GM18870 (cell line): ENCODE measurements around the gene KYAT1.
"Not testable (repeated sequence)": the region's sequence is repeated elsewhere in the genome, so short reads cannot be mapped to it uniquely, and the experiment has no call there.

ENCODE experiments used
- ATAC-seq: cut with Tn5 transposase; IDR thresholded peaks from one replicate; pipeline ENCODE4 v1.9.1; 2021; ENCODE audit warnings: moderate library complexity; ENCODE audit not compliant: unreplicated experiment

KYAT1 gene

DNA sequence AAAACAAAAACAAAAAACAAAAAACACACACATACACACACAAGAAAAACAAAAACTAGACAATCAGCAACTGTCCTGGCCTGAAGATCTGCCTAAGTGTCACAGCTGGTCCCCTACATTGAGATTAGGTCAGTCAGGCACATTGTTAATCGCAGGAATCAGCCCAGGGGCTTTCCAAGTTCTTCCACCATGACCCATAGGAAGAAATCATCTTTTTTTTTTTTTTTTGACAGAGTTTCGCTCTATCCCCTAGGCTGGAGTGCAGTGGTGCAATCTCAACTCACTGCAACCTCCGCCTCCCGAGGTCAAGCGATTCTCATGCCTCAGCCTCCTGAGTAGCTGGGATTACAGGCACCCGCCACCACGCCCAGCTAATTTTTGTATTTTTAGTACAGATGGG, 38.6 kb downstream of the KYAT1 start:
- not testable (repeated sequence) for ATAC-seq

DNA sequence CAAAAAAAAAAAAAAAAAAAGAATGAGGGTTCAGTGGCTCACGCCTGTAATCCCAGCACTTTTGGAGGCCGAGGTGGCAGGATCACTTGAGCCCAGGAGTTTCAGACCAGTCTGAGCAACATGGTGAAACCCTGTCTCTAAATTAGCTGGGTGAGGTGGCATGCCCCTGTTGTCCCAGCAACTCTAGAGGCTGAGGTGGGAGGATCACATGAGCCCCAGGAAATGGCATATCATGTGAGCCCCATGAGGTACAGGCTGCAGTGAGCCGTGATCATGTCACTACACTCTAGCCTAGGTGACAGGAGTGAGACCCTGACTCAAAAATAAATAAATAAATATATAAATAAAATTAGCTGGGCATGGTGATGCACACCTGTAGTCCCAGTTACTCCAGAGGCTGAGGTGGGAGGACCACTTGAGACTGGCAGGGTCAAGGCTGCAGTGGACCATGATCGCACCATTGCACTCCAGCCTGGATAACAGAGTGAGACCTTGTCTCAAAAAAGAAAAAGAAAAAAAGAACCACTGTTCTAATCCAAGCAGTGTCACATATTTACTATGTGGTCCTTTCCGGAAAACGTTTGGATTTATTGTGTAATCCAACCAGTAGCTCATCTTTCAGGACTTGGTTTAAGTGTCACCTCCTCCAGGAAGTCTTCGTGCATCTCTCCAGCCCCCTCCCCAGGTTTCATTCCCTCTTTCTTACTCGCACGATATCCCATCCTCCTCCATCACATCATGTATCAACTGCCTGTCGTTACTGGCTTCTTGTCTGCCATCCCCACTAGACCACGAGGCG, 39.9 kb downstream of the KYAT1 start:
- ATAC-seq = no peak

GRCh38 chr9:128840524-128840923, 41.2 kb downstream of the KYAT1 start:
- no peak for ATAC-seq

DNA sequence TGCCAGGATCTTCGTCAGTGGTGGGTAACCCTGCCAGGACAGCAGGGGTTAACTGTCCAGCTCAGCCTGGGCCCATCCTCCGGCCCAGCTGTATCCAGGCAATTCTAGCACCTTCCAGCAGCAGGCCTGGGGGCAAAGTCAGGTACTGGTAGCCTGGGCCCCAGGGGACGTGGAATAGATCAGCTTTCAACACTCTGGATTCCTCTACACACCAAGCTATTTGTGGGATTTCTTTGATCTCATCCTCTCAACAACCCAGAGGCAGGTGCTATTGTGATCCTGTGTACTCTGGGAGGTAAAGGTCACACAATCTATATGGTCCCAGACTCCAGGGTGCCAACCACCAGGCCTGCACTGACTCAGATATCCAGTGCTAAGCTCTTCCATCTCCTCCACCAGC, 43.4 kb downstream of the KYAT1 start:
- ATAC-seq = no peak

DNA sequence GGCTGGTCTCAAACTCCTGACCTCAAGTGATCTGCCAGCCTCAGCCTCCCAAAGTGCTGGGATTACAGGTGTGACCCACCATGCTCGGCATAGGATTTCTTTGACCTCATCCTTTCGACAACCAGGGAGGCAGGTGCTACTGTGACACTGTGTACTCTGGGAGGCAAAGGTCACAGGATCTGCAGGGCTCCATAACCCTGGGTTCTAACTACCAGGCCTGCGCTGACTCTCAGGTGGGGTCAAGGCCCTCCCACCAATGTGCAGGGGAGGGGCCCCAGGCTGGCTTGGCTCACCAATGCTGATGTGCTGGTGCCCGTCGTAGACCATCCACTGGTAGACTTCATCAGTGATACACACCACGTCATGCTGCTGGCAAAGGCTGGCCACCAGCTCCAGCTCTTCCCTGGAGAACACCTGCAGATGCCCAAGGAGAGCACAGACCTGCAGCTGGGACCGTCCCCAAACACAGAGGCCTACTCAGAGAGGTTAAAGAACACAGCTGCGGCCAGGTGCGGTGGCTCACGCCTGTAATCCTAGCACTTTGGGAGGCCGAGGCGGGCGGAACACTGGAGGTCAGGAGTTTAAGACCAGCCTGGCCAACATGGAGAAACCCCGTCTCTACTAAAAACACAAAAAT, 45.1 kb downstream of the KYAT1 start:
- no peak for ATAC-seq

DNA sequence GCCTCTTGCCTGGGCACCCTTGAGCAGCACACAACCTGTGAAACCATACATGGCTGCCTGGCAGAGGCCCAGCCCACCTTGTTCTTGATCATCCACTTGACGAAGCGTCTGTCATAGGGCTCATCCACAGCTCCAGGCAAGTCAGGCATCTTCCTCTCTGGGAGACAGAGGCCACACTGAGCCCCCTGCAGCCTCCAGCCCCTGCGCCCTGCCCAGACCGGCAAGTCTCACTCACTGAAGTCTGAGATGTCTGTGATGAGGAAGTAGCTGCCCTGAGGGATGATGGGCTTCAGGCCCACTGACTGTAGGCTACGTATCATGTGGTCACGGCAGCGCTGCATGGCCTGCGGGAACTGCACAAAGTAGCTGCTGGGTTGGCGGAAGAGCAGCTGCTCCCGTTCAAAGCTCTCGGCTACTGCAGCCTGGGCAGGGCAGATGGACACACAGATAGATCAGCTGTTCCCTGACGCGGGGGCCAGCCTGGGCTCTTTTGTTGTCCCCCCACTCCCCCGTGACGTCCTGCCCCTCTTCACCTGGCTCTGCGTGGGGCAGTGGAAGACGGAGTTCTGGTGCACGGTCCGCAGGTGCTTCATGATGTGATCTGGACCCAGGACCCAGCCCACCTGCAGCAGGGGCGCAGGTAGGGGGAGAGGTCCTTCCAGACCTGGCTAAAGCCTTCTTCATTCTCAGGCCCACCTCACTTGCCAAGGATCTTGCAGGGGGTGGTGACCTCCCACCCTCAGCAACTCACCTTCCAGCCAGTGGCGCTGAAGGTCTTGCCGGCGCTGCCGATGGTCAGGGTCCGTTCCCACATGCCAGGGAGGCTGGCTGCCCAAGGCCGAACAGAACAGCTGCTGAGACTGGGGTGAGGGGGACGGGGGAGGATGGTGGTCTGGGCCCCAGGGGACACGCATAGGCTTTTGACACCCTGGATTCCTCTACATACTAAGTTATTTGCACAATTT, 46.2 kb downstream of the KYAT1 start:
- ATAC-seq = no peak

DNA sequence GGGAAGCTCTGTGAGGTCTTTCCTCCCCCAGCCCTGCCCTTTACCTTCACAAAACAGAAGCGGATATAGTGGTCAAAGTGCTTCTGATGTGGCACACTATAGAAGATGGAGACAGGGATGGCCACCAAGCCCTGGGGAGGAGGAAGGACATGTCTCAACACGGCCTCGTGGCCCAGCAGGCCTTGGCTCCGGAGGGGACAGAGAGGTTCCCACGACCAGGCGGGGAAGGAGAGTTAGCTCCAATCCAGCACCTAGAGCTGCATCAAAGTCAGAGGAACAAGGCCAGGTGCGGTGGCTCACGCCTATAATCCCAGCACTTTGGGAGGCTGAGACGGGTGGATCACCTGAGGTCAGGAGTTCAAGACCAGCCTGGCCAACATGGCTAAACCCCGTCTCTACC, 48.1 kb downstream of the KYAT1 start:
- no peak for ATAC-seq

DNA sequence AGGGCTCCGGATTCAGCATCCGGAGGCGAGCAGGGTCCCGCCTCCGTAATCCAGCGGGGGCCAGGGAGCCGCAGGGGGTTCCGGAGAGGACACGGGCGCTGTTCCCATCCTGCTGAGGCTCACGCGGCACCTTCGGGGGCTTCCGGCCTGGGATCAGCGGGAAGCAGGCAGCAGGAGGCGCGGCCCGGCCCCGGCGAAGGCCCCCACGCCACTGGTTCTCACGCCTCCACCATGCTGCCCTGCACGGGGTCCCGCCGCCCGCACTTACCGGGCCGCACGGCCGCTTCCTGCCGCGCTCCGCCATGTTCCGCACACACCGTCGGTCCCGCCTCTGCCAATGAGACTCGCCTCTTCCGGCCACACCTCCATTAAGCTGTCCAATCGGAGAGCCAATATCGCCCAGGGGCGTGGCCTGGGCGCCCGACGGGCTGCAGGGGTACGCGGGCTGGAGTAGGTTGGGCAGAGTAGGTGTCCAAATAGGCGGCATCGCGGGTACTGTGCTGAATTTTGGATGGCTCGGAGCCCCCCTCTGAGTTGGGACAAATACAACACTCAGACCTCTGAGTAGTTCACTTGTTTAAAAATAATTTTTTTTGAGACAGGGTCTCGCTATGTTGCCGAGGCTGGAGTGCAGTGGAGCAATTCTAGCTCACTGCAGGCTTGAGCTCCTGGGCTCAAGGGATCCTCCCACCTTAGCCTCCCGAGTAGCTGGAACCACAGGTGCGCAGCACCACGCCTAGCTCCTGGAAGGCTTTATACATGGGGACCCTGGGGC, 52.1 kb downstream of the KYAT1 start, which contains the start of gene SPOUT1:
Gene SPOUT1, minus strand, starts transcription at position 318 of the 775 bp plus-strand sequence. Its CDS starts 14 bp downstream, at position 304.
- ATAC-seq = peak; percentile 82

DNA sequence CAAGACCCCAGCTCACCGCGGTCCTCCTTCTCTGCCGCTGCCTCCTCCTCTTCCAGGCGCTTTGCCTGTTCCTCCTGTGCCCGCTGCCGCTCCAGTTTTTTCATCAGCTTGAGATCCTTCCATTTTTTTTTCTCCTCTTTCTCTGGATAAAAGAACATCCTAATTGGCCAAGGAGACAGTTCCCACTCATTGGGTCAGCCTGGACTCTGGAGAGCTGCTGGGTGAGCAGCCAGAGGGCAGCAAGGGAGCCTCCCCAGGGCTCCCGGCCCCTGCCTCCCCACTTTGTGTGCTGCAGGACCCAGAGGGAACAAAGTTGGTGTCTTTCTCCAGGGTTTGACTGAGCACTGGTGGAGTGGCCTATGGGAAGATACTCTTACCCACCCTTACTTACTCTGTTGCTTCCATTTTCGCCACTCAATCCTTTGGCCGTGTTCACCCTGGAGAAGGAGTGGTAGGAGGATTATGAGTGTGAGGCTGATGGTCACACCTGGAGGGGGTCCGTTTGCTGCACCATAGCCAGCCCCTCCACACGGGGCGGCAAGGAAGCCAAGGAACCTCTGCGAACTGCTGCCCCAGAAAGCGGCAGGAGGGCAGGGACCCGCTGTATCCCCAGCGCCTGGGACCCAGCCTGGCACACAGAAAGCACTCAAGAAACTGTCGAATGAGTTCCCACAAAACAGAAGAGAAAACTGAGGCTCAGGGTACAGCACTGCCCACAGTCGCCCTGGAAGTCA, 52.9 kb downstream of the KYAT1 start:
- no peak for ATAC-seq

GRCh38 chr9:128828267-128828666, 53.5 kb downstream of the KYAT1 start:
- no peak for ATAC-seq

- no peak for ATAC-seq
Measured at GRCh38 chr9:128825923-128826700, 55.6 kb downstream of the KYAT1 start.

- ATAC-seq = no peak
Measured at GRCh38 chr9:128824911-128825310, 56.8 kb downstream of the KYAT1 start.

- ATAC-seq = no peak
Measured at GRCh38 chr9:128823903-128824406, 57.8 kb downstream of the KYAT1 start.

DNA sequence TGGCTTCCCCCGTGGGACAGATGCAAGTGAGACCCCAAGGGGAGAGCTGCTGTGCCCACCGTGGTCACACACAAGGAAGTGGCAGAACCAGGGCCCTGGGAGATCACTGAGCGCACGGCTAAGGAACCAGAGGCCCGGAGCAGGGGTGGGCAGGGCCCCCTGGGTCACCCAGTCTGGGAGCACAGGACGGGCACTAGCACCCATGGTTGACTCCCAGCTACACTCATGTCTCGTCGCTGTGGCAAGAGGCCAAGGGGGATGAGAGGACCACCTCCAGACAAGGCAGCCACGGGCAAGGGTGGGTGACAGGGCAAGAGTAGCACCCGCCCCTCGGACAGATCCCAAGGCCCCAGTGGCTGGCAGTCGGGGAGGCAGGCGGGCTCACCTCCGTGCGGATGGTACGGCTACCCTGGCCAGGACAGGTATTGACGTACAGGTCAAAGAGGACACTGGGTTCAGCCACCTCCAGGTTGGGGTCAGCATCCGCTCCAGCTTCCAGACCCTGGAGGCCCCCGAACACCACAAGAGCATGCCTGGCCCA, 58.3 kb downstream of the KYAT1 start:
- ATAC-seq = no peak

DNA sequence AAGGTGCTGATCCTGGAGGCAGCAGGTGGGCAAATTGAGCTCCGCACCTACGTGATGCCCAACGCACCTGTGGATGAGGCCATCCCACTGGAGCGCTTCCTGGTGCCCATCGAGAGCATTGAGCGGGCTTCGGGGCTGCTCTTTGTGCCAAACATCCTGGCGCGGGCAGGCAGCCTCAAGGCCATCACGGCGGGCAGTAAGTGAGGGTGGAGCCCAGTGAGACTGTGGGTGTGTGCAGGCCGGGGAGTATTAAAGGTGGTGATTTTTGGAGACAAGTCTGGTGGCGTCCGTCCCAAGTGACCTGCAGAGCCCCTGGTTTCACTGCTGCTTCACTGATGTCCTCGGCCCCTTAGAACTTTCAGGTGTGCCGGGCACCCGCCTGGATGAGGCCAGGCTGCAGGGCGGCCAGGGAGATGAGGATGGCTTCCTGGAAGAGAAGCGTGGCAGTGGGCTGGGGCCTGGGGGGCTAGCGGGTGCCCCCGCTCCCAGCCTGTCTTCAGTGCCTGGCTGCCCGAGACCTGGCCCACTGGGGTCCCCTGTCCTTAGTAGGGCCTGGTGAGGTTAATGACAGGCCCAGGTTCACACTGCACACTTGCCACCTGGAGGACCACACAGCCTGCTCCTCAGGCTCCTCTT, 59.2 kb downstream of the KYAT1 start:
- ATAC-seq = no peak

DNA sequence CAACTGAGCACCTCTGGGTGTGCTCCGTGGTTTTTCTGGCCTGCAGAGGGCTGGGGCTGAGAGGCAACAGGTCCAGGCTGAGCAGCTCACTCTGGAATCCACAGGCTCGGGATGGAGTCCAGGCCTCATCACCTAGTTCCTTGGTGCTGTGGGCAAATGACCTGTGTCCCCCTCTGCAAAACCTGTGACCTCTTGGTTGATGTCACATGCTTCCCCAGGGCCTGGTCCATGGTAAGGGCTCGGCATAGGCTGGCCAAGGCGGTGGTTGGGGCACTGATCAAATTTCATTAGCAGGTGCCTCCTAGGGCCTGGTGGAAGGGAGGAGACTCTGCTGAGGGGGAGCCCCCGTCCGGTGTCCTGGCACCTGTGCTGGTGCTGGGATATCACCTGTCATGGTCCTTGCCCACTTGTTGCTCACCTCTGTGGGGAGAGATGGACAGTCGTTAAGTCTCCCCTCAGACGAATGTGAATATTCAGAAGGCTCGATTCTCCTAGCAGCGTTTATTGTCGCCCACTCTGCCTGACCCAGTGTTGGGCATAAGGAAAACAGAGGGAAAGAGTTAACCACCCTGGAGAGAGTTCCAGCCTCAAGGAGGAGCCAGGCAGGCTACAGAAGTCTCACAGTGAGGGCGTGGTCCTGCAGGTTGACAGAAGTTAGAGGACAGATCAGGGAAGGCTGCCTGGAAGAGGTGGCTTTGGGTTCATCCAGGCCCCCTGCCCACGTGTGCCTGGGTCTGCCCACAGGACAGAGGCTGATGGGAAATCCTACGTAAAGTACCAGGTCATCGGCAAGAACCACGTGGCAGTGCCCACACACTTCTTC, 60.0 kb downstream of the KYAT1 start:
- ATAC-seq = no peak
